ENCODE data around the gene BDH1. TPM values are rescaled to one million over a fixed set of nuclear protein-coding genes. Genes with fewer than 3 reads are reported as not detected.

Gene BDH1
- total and polyA plus RNA-seq, 2 experiments from 2014 or later, result 61.8 to 62.9 TPM

DNA sequence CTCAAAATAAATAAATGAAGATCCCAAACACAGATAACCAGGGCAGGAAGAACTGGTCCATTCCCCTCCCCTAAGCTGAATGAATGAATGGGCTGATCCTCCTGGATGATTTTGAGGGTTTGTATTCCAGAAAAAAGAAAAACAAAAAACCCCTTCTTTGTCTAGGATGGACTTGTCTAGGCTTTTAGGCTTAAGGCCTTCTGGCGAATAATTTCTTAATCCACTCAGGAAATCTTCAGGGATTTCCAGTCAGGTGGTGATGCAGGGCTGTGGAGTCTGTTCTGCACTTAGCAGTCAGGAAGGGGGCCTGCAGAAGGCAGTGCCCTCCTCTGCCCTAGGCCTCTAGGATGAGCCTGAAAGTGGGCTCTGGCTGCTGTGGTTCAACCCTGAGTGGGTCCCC is 52.1 kb downstream of the BDH1 start:
- Histone ChIP-seq H3K4me1 (ENCODE audit: insufficient read depth) (peaks cover 27% of the 10 kb centered on the region), H3K27ac (no peak overlapping the region), H2AFZ (no peak overlapping the region), H3K79me2 (no peaks in the 10 kb centered on the region), H3K4me2 (no peak overlapping the region), H3K36me3 (replicated peaks; ENCODE audit: insufficient read depth, low read depth) (no peaks in the 10 kb centered on the region), H3K27me3 (no peaks in the 10 kb centered on the region), H3K4me3 (no peak overlapping the region), H3K9me2 (replicated peaks; ENCODE audit: insufficient read depth) (no peaks in the 10 kb centered on the region), H4K20me1 (ENCODE audit: insufficient read depth, poor library complexity, severe bottlenecking) (no peaks in the 10 kb centered on the region), H3K9me3 (ENCODE audit: low read depth) (no peaks in the 10 kb centered on the region)
- DNase-seq (ENCODE audit: low spot score), result no peak
- TF ChIP-seq EZH2 (IDR thresholded peaks at IDR 0.05; ENCODE audit: borderline replicate concordance) (no peak), EZH2phosphoT487 (IDR thresholded peaks at IDR 0.05; ENCODE audit: low read depth, severe bottlenecking, unreplicated experiment) (no peak)
- TF ChIP-seq, protein P1, sequence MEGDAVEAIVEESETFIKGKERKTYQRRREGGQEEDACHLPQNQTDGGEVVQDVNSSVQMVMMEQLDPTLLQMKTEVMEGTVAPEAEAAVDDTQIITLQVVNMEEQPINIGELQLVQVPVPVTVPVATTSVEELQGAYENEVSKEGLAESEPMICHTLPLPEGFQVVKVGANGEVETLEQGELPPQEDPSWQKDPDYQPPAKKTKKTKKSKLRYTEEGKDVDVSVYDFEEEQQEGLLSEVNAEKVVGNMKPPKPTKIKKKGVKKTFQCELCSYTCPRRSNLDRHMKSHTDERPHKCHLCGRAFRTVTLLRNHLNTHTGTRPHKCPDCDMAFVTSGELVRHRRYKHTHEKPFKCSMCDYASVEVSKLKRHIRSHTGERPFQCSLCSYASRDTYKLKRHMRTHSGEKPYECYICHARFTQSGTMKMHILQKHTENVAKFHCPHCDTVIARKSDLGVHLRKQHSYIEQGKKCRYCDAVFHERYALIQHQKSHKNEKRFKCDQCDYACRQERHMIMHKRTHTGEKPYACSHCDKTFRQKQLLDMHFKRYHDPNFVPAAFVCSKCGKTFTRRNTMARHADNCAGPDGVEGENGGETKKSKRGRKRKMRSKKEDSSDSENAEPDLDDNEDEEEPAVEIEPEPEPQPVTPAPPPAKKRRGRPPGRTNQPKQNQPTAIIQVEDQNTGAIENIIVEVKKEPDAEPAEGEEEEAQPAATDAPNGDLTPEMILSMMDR (IDR thresholded peaks at IDR 0.05; ENCODE audit: poor library complexity), result no peak
- 71% methylated on average over 1 of the region's 1 CpG for WGBS (ENCODE audit: low lambda C conversion rate, missing lambda C conversion rate)

DNA sequence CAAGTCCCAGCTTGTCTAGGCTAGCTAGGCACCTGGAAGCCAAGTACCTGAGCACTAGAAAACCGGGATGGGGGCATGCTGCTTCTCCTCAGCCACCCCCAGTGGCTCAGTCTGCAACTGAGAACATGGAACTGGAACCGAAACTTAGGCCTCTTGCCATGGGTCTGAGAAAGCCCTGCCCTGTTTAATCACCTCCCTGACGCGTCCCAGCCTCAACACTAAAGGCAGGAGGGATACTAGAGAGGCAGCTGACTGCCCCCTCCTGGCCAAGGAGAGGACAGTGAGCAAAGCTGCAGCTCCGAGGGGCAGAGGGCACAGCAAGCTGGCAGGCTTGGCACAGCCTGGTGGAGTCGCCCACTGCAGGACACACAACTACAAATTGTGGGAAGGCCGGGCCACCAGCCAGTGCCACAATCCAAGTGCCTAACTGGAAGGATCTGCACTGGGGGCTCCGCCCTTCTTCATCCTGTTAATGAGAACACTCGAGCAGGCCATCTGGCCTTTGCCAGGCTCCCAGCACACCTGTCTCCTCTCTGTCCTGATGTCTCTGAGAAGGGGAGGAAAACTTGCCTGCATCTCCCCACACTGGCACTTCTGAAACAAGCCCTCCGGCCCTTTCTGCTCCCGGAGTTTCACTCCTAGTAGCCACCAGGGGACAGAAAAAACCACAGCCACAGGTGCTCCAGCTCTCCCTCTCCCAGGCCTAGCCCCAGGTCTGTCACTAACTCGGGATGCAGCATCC is 53.7 kb downstream of the BDH1 start:
- Histone ChIP-seq H2AFZ (no peak overlapping the region), H4K20me1 (ENCODE audit: insufficient read depth, poor library complexity, severe bottlenecking) (no peaks in the 10 kb centered on the region), H3K79me2 (no peaks in the 10 kb centered on the region), H3K36me3 (replicated peaks; ENCODE audit: insufficient read depth, low read depth) (no peaks in the 10 kb centered on the region), H3K27ac (no peak overlapping the region), H3K4me1 (ENCODE audit: insufficient read depth) (peaks cover 27% of the 10 kb centered on the region), H3K9me3 (ENCODE audit: low read depth) (no peaks in the 10 kb centered on the region), H3K9me2 (replicated peaks; ENCODE audit: insufficient read depth) (no peaks in the 10 kb centered on the region), H3K4me3 (no peak overlapping the region), H3K27me3 (no peaks in the 10 kb centered on the region), H3K4me2 (no peak overlapping the region)
- TF ChIP-seq, protein P1 (IDR thresholded peaks at IDR 0.05; ENCODE audit: poor library complexity), result peak; percentile 40
- no peak for TF ChIP-seq EZH2 (IDR thresholded peaks at IDR 0.05; ENCODE audit: borderline replicate concordance)
- no peak for DNase-seq (ENCODE audit: low spot score)
- 81% methylated on average over 12 of the region's 12 CpGs for WGBS (ENCODE audit: low lambda C conversion rate, missing lambda C conversion rate)

DNA sequence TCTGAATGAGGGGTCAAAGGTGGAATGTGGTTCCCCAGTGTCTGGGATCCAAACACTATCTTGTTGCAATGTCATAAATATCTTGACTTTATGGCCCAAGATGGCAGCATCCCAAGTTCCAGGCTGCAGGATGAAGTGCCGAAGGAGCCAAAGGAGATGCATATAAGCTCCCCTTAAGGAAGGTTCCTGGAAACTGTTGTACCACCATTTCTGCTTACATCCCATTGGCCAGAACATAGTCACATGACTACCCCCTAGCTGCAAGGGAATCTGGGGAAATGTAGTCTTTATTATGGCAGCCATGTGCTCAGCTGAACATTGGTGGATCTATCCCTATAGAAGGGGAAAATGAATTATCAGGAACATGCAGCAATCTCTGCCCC is 54.3 kb downstream of the BDH1 start:
- DNase-seq (ENCODE audit: low spot score), result no peak
- Histone ChIP-seq H3K4me2 (no peak overlapping the region), H3K79me2 (no peaks in the 10 kb centered on the region), H3K9me2 (replicated peaks; ENCODE audit: insufficient read depth) (no peaks in the 10 kb centered on the region), H4K20me1 (ENCODE audit: insufficient read depth, poor library complexity, severe bottlenecking) (no peaks in the 10 kb centered on the region), H3K4me3 (no peak overlapping the region), H3K27me3 (no peaks in the 10 kb centered on the region), H2AFZ (no peak overlapping the region), H3K4me1 (ENCODE audit: insufficient read depth) (peaks cover 27% of the 10 kb centered on the region), H3K9me3 (ENCODE audit: low read depth) (no peaks in the 10 kb centered on the region), H3K36me3 (replicated peaks; ENCODE audit: insufficient read depth, low read depth) (no peaks in the 10 kb centered on the region), H3K27ac (no peak overlapping the region)
- no peak for TF ChIP-seq EZH2 (IDR thresholded peaks at IDR 0.05; ENCODE audit: borderline replicate concordance)
- TF ChIP-seq EZH2phosphoT487 (IDR thresholded peaks at IDR 0.05; ENCODE audit: low read depth, severe bottlenecking, unreplicated experiment), result no peak
- TF ChIP-seq, protein P1 (IDR thresholded peaks at IDR 0.05; ENCODE audit: poor library complexity), result no peak
- WGBS (ENCODE audit: low lambda C conversion rate, missing lambda C conversion rate), result 83% methylated on average over 1 of the region's 1 CpG

Measured in hepatocyte (in vitro differentiated cells).